Measurements from ENCODE around the gene FRS2. TPM values are rescaled to one million over a fixed set of nuclear protein-coding genes. Genes with fewer than 3 reads are reported as not detected.
"Not testable (repeated sequence)": the region's sequence is repeated elsewhere in the genome, so short reads cannot be mapped to it uniquely, and the experiment has no call there.

The FRS2 gene
- total RNA-seq, 4 donors from 2014 or later, result 39.9 to 70.6 (median 59.1) TPM

DNA sequence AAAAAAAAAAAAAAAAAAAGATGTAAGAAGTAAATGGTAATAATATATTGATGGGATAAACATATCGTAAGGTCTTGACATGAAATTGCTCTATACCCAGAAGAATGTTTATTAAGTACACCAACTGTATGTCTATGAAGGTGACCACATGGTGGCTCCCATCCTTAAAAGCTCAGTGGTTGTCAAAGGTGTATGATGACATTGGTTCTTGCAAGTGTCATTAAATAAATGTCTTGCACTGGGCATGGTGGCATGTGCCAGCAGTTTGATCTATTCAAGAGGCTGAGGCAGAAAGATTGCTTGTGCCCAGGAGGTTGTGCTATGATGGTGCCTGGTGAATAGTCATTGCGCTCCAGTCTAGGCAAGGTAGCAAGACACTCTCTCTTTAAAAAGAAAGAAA lies 125.5 kb downstream of the FRS2 start:
- Histone ChIP-seq H3K27ac (no peak overlapping the region), H3K4me3 (no peak overlapping the region), H3K9me3 (no peaks in the 10 kb centered on the region), H3K4me1 (no peaks in the 10 kb centered on the region), H3K36me3 (peaks cover 31 to 100% of the 10 kb centered on the region in 2 donors), H3K27me3 (no peaks in the 10 kb centered on the region)
- TF ChIP-seq POLR2AphosphoS5 (IDR thresholded peaks at IDR 0.05) (no peak), EP300 (IDR thresholded peaks at IDR 0.05) (no peak), POLR2A (IDR thresholded peaks at IDR 0.05) (no peak)
- TF ChIP-seq, protein P1, sequence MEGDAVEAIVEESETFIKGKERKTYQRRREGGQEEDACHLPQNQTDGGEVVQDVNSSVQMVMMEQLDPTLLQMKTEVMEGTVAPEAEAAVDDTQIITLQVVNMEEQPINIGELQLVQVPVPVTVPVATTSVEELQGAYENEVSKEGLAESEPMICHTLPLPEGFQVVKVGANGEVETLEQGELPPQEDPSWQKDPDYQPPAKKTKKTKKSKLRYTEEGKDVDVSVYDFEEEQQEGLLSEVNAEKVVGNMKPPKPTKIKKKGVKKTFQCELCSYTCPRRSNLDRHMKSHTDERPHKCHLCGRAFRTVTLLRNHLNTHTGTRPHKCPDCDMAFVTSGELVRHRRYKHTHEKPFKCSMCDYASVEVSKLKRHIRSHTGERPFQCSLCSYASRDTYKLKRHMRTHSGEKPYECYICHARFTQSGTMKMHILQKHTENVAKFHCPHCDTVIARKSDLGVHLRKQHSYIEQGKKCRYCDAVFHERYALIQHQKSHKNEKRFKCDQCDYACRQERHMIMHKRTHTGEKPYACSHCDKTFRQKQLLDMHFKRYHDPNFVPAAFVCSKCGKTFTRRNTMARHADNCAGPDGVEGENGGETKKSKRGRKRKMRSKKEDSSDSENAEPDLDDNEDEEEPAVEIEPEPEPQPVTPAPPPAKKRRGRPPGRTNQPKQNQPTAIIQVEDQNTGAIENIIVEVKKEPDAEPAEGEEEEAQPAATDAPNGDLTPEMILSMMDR (IDR thresholded peaks at IDR 0.05), result no peak
- ATAC-seq, result no peak
- 100% methylated on average over 2 of the region's 2 CpGs for WGBS, 2 donors (ENCODE audit: low coverage in 1 of 2)

DNA sequence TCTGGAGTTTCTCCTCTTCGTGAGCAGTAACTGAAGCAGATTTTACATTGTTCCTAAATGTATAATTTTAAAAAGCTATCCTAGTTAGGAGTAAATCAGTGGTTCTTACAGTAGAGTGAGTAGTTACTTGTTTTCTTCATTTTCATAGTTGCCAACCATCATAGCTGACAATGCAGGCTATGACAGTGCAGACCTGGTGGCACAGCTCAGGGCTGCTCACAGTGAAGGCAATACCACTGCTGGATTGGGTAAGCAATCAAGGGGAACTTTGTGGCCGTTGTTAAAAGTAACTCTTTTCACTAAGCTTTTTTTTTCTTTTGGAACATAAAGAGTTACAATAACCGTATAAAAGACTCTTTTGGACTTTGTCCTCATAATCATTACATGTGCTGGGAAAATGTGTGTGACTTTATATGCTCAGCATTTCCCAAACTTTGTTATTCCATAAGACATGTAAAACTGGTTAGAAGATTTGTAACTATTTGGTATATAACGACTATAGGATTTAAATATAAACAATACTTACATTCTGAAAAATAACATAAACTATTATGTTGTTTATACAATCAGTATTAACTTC lies 128.1 kb downstream of the FRS2 start:
- 50 to 62% methylated on average over 3 to 4 of the region's 4 CpGs for WGBS, 2 donors (ENCODE audit: low coverage in 1 of 2)
- Histone ChIP-seq H3K9me3 (no peaks in the 10 kb centered on the region), H3K4me1 (no peaks in the 10 kb centered on the region), H3K27me3 (no peaks in the 10 kb centered on the region), H3K36me3 (peaks cover 34 to 100% of the 10 kb centered on the region in 2 donors), H3K4me3 (no peak overlapping the region), H3K27ac (no peak overlapping the region)
- ATAC-seq, result no peak
- no peak for TF ChIP-seq POLR2AphosphoS5 (IDR thresholded peaks at IDR 0.05)
- TF ChIP-seq EP300 (IDR thresholded peaks at IDR 0.05), result no peak
- TF ChIP-seq, protein P1 (IDR thresholded peaks at IDR 0.05), result no peak
- TF ChIP-seq POLR2A (IDR thresholded peaks at IDR 0.05), result no peak

DNA sequence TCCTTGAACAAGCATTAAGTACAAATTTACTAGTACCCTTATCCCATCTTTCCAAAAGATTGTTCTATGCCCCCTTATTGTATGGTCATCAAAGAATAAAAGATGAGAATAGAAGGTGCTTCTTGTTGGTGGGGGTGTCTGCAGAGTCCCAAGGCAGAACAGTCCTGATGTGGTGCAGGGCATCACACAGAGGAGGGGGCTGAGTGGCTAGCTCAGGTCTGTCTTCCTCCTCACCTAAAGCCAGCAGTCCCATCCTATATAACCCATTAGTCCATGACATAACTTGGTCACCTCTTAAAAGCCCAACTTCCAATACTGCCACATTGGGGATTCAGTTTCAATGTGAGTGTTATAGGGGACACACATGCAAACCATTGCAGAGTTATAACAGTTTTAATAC lies 130.6 kb downstream of the FRS2 start:
- no peak for ATAC-seq
- H3K9me3 ChIP-seq, result no peaks in the 10 kb centered on the region
- H3K36me3 ChIP-seq, result peaks cover 23 to 79% of the 10 kb centered on the region in 2 donors
- H3K27me3 ChIP-seq, result no peaks in the 10 kb centered on the region
- no peaks in the 10 kb centered on the region for H3K4me1 ChIP-seq
- H3K27ac ChIP-seq, result no peak overlapping the region
- H3K4me3 ChIP-seq, result no peak overlapping the region
- TF ChIP-seq POLR2A (IDR thresholded peaks at IDR 0.05) (no peak), POLR2AphosphoS5 (IDR thresholded peaks at IDR 0.05) (no peak), EP300 (IDR thresholded peaks at IDR 0.05) (no peak)
- TF ChIP-seq, protein P1 (IDR thresholded peaks at IDR 0.05), result no peak

DNA sequence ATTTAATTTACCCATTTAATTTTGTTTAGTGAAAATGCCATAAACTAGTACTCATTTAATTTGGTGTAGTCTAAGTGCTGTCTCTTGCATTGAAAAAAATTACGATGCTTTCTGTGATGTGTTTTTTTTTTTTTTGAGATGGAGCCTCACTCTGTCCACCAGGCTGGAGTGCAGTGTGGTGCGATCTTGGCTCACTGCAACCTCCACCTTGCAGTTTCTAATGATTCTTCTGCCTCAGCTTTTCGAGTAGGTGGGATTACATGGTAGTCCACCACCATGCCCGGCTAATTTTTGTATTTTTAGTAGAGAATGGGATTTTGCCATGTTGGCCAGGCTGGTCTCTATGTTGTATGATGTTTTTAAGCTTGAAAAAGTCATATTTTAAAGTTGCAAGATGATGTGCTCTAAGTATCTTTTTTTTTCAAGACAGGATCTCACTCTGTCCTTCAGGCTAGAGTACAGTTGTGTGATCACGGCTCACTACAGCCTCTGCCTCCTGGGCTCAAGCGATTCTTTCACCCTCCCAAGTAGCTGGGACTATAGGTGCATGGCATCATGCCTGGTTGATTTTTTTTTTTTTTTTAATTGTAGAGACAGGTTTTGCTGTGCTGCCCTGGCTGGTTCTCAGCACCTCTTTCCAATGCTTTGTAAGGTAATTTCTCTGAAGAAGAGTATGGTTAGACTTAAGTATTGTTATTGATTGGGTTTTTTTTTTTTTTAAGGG lies 131.9 kb downstream of the FRS2 start:
- no peak for TF ChIP-seq POLR2AphosphoS5 (IDR thresholded peaks at IDR 0.05)
- no peak for TF ChIP-seq POLR2A (IDR thresholded peaks at IDR 0.05)
- Histone ChIP-seq H3K4me1 (no peaks in the 10 kb centered on the region), H3K36me3 (peaks cover 20 to 65% of the 10 kb centered on the region in 2 donors), H3K27me3 (no peaks in the 10 kb centered on the region), H3K27ac (no peak overlapping the region), H3K4me3 (no peak overlapping the region), H3K9me3 (no peaks in the 10 kb centered on the region)
- 74 to 90% methylated on average over 6 of the region's 6 CpGs for WGBS, 2 donors (ENCODE audit: low coverage in 1 of 2)
- no peak for ATAC-seq

DNA sequence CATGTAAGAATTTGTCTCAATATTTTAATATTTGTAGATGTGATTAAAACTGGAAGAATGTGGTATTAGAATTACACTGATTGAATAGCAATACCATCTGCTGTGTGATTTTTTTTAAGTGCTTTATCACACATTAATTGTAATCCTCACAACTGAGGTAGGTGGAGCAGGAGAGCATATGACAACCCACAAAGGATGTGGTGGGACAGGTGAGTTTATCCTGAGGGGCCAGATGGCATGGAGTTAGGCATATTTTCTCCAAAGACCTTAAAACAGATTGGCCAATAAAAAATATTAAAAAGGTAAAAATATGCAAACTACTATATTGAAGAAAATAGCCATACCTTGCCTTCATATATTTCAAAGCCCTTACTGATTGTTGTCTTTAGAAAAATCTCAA lies 132.8 kb downstream of the FRS2 start:
- Histone ChIP-seq H3K27me3 (no peaks in the 10 kb centered on the region), H3K4me1 (no peaks in the 10 kb centered on the region), H3K36me3 (peaks cover 14 to 57% of the 10 kb centered on the region in 2 donors), H3K9me3 (no peaks in the 10 kb centered on the region), H3K27ac (no peak overlapping the region), H3K4me3 (no peak overlapping the region)
- no peak for ATAC-seq
- TF ChIP-seq POLR2AphosphoS5 (IDR thresholded peaks at IDR 0.05) (no peak), POLR2A (IDR thresholded peaks at IDR 0.05) (no peak), EP300 (IDR thresholded peaks at IDR 0.05) (no peak)
- TF ChIP-seq, protein P1 (IDR thresholded peaks at IDR 0.05), result no peak

DNA sequence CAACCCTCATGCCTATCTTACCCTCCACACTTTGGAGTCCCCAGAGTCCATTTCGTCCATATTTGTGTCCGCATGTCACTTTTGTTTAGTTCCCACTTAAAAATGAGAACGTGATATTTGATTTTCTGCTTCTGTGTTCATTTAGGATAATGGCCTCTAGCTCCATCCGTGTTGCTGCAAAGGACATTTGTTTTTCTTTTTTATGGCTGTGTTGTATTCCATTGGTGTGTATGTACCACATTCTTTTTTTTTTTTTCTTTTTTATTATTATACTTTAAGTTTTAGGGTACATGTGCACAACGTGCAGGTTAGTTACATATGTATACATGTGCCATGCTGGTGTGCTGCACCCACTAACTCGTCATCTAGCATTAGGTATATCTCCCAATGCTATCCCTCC lies 133.4 kb downstream of the FRS2 start:
- not testable (repeated sequence) for H3K4me1 ChIP-seq, H3K9me3 ChIP-seq, H3K27me3 ChIP-seq, H3K4me3 ChIP-seq, H3K27ac ChIP-seq, ATAC-seq
- whole genome bisulfite sequencing, 2 donors (ENCODE audit: low coverage in 1 of 2), result 90 to 96% methylated on average over 4 to 5 of the region's 6 CpGs
- H3K36me3 ChIP-seq, result peaks cover 14 to 51% of the 10 kb centered on the region in 2 donors

DNA sequence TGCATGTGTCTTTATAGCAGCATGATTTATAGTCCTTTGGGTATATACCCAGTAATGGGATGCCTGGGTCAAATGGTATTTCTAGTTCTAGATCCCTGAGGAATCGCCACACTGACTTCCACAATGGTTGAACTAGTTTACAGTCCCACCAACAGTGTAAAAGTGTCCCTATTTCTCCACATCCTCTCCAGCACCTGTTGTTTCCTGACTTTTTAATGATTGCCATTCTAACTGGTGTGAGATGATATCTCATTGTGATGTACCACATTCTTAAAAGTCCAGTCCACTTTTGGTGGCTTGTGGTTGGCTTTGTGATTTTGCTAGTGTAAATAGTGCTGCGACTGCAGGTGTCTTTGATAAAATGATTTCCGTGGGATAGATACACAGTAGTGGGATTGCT lies 134.1 kb downstream of the FRS2 start:
- H3K36me3 ChIP-seq, result peaks cover 14 to 44% of the 10 kb centered on the region in 2 donors
- not testable (repeated sequence) for ATAC-seq

More for the DNA sequence above, 134.1 kb downstream of the FRS2 start:
- WGBS, 2 donors (ENCODE audit: low coverage in 1 of 2), result 85 to 100% methylated on average over 1 to 2 of the region's 3 CpGs
- H3K27ac ChIP-seq, H3K9me3 ChIP-seq, H3K27me3 ChIP-seq, H3K4me3 ChIP-seq, H3K4me1 ChIP-seq: not testable (repeated sequence)

Measured in gastroesophageal sphincter (tissue), 4 donors.